Endodermal cell (in vitro differentiated cells): ENCODE measurements around the gene HSD11B2. TPM values are rescaled to one million over a fixed set of nuclear protein-coding genes. Genes with fewer than 3 reads are reported as not detected.

Source experiments
- DNase-seq: peaks from one replicate; pipeline ENCODE4 v3.0.0-alpha.2; 2017
- H3K27ac ChIP-seq: 2 replicates; pipeline ENCODE4 v1.5.1; 2013; ENCODE audit warnings: mild to moderate bottlenecking, low read depth, low read length, moderate library complexity
- H3K27me3 ChIP-seq: 2 replicates; pipeline ENCODE4 v1.6.1; 2013; ENCODE audit warnings: mild to moderate bottlenecking, low read length, moderate library complexity; ENCODE audit not compliant: insufficient read depth, control insufficient read depth, poor library complexity, severe bottlenecking
- H3K36me3 ChIP-seq: 2 replicates; pipeline ENCODE4 v1.7.0; 2013; ENCODE audit warnings: mild to moderate bottlenecking, low read length, moderate library complexity; ENCODE audit not compliant: control insufficient read depth, insufficient read depth
- H3K4me1 ChIP-seq: one replicate; pipeline ENCODE4 v1.7.0; 2013; ENCODE audit warnings: low read length; ENCODE audit not compliant: control insufficient read depth, insufficient read depth
- H3K4me3 ChIP-seq: 2 replicates; pipeline ENCODE4 v1.5.1; 2013; ENCODE audit warnings: mild to moderate bottlenecking, low read length, moderate library complexity
- H3K9ac ChIP-seq: 2 replicates; pipeline ENCODE4 v1.6.1; 2013; ENCODE audit warnings: mild to moderate bottlenecking, low read length, moderate library complexity; ENCODE audit not compliant: poor library complexity, severe bottlenecking; ENCODE audit errors: extremely low read depth
- H3K9me3 ChIP-seq: 2 replicates; pipeline ENCODE4 v1.6.1; 2013; ENCODE audit warnings: mild to moderate bottlenecking, low read length, moderate library complexity; ENCODE audit not compliant: control insufficient read depth
- H3K27ac Mint-ChIP-seq: 2 replicates; pipeline ENCODE4 v1.8.0; 2020; ENCODE audit warnings: mixed read lengths
- H3K27me3 Mint-ChIP-seq: 2 replicates; pipeline ENCODE4 v1.8.0; 2021; ENCODE audit warnings: mild to moderate bottlenecking, mixed read lengths; ENCODE audit not compliant: insufficient read depth
- H3K36me3 Mint-ChIP-seq: 2 replicates; pipeline ENCODE4 v1.8.0; 2020; ENCODE audit warnings: low read depth, mixed read lengths
- H3K4me1 Mint-ChIP-seq: 2 replicates; pipeline ENCODE4 v1.8.0; 2020; ENCODE audit warnings: mixed read lengths
- H3K4me3 Mint-ChIP-seq: 2 replicates; pipeline ENCODE4 v1.8.0; 2020; ENCODE audit warnings: mild to moderate bottlenecking, moderate library complexity, mixed read lengths
- H3K9me3 Mint-ChIP-seq: 2 replicates; pipeline ENCODE4 v1.8.0; 2020; ENCODE audit warnings: mild to moderate bottlenecking, mixed read lengths
- WGBS, 2 experiments: methylation state at CpG; one replicate each; pipeline versions ENCODE4 v1.1.5 to v1.1.7; 2013; ENCODE audit warnings: missing lambda C conversion rate in 2 of 2, mixed read lengths in 1 of 2; ENCODE audit not compliant: insufficient coverage in 1 of 2, insufficient read length in 1 of 2; 5-methylcytosine and 5-hydroxymethylcytosine counted together
- total RNA-seq, 2 donors: library from RNA; stranded (reverse); fragmentation: NEBNext Ultra II Directional in 1 of 2; extraction: Animal tissue kit (Norgen Biotek cat#: 25700) in 1 of 2; gene quantifications; 2 replicates in 1 of 2; 3 replicates in 1 of 2; pipeline ENCODE4 v1.2.1, GENCODE V29; 2021
- TF ChIP-seq, protein P1 (sequence below): fragments of 200-600 bp; sonication (generic); conservative IDR thresholded peaks from 2 replicates; pipeline ENCODE4 v1.5.0; 2021; ENCODE audit warnings: antibody characterized with exemption, mild to moderate bottlenecking

HSD11B2 gene
- total RNA-seq, 2 donors from 2014 or later: 10.4 to 14.7 TPM

- Histone ChIP-seq H3K9me3 (no peaks in the 10 kb centered on the region), H3K27me3 (peaks cover 10% of the 10 kb centered on the region), H3K4me3 (no peak overlapping the region), H3K27ac (no peak overlapping the region), H3K4me1 (peaks cover 8% of the 10 kb centered on the region), H3K36me3 (no peaks in the 10 kb centered on the region), H3K9ac (no peak overlapping the region)
- Mint-ChIP-seq H3K9me3 (no peaks in the 10 kb centered on the region), H3K27me3 (peaks cover 45% of the 10 kb centered on the region), H3K4me1 (peaks cover 3% of the 10 kb centered on the region), H3K36me3 (no peaks in the 10 kb centered on the region), H3K4me3 (no peak overlapping the region), H3K27ac (no peak overlapping the region)
- WGBS, 2 experiments: 85 to 86% methylated on average over 9 to 19 of the region's 19 CpGs
- DNase-seq: no peak
- TF ChIP-seq, protein P1, sequence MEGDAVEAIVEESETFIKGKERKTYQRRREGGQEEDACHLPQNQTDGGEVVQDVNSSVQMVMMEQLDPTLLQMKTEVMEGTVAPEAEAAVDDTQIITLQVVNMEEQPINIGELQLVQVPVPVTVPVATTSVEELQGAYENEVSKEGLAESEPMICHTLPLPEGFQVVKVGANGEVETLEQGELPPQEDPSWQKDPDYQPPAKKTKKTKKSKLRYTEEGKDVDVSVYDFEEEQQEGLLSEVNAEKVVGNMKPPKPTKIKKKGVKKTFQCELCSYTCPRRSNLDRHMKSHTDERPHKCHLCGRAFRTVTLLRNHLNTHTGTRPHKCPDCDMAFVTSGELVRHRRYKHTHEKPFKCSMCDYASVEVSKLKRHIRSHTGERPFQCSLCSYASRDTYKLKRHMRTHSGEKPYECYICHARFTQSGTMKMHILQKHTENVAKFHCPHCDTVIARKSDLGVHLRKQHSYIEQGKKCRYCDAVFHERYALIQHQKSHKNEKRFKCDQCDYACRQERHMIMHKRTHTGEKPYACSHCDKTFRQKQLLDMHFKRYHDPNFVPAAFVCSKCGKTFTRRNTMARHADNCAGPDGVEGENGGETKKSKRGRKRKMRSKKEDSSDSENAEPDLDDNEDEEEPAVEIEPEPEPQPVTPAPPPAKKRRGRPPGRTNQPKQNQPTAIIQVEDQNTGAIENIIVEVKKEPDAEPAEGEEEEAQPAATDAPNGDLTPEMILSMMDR: peak; percentile 63
These were observed 30.9 kb upstream of the HSD11B2 start for GRCh38 chr16:67399749-67400704.

DNA sequence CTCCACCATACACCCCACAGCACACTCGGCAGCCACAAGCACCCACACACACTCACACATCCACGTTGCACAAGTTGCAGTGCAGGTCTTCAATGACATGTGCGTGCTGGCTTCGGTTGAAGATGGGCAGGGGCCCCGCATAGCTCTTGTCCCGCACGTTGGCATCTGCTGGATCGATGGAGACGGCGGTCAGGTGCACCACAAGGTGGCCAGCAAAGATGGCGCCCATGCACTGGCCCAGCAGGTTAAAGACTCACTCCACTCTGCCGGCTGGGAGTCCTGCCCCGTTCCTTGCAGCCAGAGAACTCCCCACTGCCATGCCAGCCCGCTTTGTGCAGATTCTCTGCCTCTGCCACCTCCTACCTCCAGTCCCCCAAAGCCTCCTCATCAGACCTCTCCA, 30.0 kb upstream of the HSD11B2 start:
- WGBS, 2 experiments: 93% methylated on average over 10 to 14 of the region's 14 CpGs
- no peaks in the 10 kb centered on the region for H3K36me3 Mint-ChIP-seq
- peaks cover 36% of the 10 kb centered on the region for H3K27me3 Mint-ChIP-seq

DNA sequence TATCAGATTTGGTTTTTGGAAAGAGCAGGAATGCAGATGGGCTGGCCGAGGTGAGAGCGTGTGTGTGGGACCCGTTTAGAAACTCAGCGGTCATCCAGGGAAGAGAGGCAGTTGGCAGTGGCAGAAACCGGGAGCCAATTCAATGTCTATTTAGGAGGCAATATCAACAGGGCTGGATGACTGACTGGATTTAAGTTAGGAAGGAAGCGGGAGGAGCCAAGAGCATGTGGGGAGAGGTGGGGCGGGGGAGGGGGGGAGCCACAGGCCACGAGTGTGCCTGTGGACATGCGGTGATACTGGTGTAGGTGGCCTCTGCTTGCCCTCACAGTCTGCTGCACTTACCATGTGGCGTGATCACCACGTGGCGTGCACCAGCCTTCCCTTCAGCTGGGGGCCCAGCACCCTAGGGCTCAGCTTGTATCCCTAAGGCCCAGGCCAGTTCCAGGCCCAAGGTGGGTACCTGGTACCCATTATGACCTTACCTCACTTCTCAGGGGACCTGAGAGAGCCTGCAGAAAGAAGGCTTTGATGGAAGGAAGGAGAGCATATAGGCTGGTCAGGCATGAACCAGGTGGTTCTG, 26.9 kb upstream of the HSD11B2 start:
- Mint-ChIP-seq H3K4me1 (peaks cover 19% of the 10 kb centered on the region), H3K9me3 (no peaks in the 10 kb centered on the region), H3K36me3 (no peaks in the 10 kb centered on the region), H3K27ac (no peak overlapping the region), H3K4me3 (no peak overlapping the region), H3K27me3 (peaks cover 17% of the 10 kb centered on the region)
- Histone ChIP-seq H3K9ac (no peak overlapping the region), H3K9me3 (no peaks in the 10 kb centered on the region), H3K36me3 (no peaks in the 10 kb centered on the region), H3K27me3 (no peaks in the 10 kb centered on the region), H3K4me1 (peaks cover 8% of the 10 kb centered on the region), H3K4me3 (no peak overlapping the region), H3K27ac (no peak overlapping the region)
- no peak for DNase-seq
- WGBS, 2 experiments: 93 to 98% methylated on average over 5 to 12 of the region's 12 CpGs
- TF ChIP-seq, protein P1: no peak

More for the DNA sequence above, 30.0 kb upstream of the HSD11B2 start:
- H3K9me3 Mint-ChIP-seq: no peaks in the 10 kb centered on the region
- no peak overlapping the region for H3K9ac ChIP-seq
- H3K27ac ChIP-seq: no peak overlapping the region
- peaks cover 1% of the 10 kb centered on the region for H3K27me3 ChIP-seq
- H3K4me1 Mint-ChIP-seq: peaks cover 3% of the 10 kb centered on the region
- no peaks in the 10 kb centered on the region for H3K36me3 ChIP-seq
- peaks cover 8% of the 10 kb centered on the region for H3K4me1 ChIP-seq
- no peak for DNase-seq
- H3K4me3 Mint-ChIP-seq: no peak overlapping the region
- no peak overlapping the region for H3K27ac Mint-ChIP-seq
- H3K4me3 ChIP-seq: no peak overlapping the region
- TF ChIP-seq, protein P1: no peak
- H3K9me3 ChIP-seq: no peaks in the 10 kb centered on the region
